Stimulated activated CD8-positive, alpha-beta memory T cell treated with anti-CD3 and anti-CD28 coated beads, Interleukin-4, amount 100 ng/mL, for 4 hours (primary cell): Measurements from ENCODE around the gene MAN2A1.
"Not testable (repeated sequence)": the region's sequence is repeated elsewhere in the genome, so short reads cannot be mapped to it uniquely, and the experiment has no call there.

ENCODE experiments used
- DNase-seq, 2 donors: peaks; one replicate each; pipeline ENCODE4 v3.0.0-alpha.2; 2020; ENCODE audit warnings: low read depth in 2 of 2, low spot score in 1 of 2

The MAN2A1 gene

GRCh38 chr5:109812698-109813097, 123.0 kb downstream of the MAN2A1 start:
- DNase-seq = no peak

- DNase-seq = no peak
Measured at GRCh38 chr5:109816732-109817131, 127.0 kb downstream of the MAN2A1 start.

- DNase-seq = no peak
Measured at GRCh38 chr5:109819878-109820277, 130.2 kb downstream of the MAN2A1 start.

GRCh38 chr5:109823597-109823996, 133.9 kb downstream of the MAN2A1 start:
- no peak for DNase-seq

GRCh38 chr5:109825450-109825849, 135.7 kb downstream of the MAN2A1 start:
- DNase-seq = no peak

GRCh38 chr5:109826426-109826825, 136.7 kb downstream of the MAN2A1 start:
- no peak for DNase-seq

GRCh38 chr5:109829331-109829730, 139.6 kb downstream of the MAN2A1 start:
- no peak for DNase-seq

- no peak for DNase-seq
Measured at GRCh38 chr5:109830955-109831502, 141.3 kb downstream of the MAN2A1 start.

- not testable (repeated sequence) for DNase-seq
Measured at GRCh38 chr5:109832207-109833188, 142.8 kb downstream of the MAN2A1 start.

GRCh38 chr5:109833946-109834345, 144.2 kb downstream of the MAN2A1 start:
- no peak for DNase-seq

GRCh38 chr5:109836280-109836679, 146.6 kb downstream of the MAN2A1 start:
- no peak for DNase-seq

- DNase-seq = no peak
Measured at GRCh38 chr5:109837231-109837861, 147.6 kb downstream of the MAN2A1 start.

GRCh38 chr5:109838157-109838556, 148.4 kb downstream of the MAN2A1 start:
- DNase-seq = no peak

- DNase-seq = no peak
Measured at GRCh38 chr5:109844148-109844547, 154.4 kb downstream of the MAN2A1 start.

GRCh38 chr5:109844695-109845094, 155.0 kb downstream of the MAN2A1 start:
- DNase-seq = no peak

- no peak for DNase-seq
Measured at GRCh38 chr5:109848130-109848529, 158.4 kb downstream of the MAN2A1 start.

- no peak for DNase-seq
Measured at GRCh38 chr5:109849478-109850088, 159.9 kb downstream of the MAN2A1 start.

GRCh38 chr5:109852371-109853155, 162.8 kb downstream of the MAN2A1 start:
- no peak for DNase-seq

- no peak for DNase-seq
Measured at GRCh38 chr5:109853377-109853776, 163.7 kb downstream of the MAN2A1 start.

- DNase-seq = no peak
Measured at GRCh38 chr5:109855056-109855455, 165.3 kb downstream of the MAN2A1 start.
